Neural cell (in vitro differentiated cells): ENCODE data around the gene CDK15. TPM values are rescaled to one million over a fixed set of nuclear protein-coding genes. Genes with fewer than 3 reads are reported as not detected.

ENCODE experiments used
- H2AFZ ChIP-seq: fragments of 200-600, 300-800 bp; sonication (generic), shearing (Covaris generic); 2 replicates; pipeline ENCODE4 v1.6.0; 2014; ENCODE audit warnings: low read depth, mild to moderate bottlenecking, antibody characterized with exemption, low read length, moderate library complexity
- H3F3A ChIP-seq: fragments of 200-600 bp; shearing (Covaris generic); 2 replicates; pipeline ENCODE4 v1.6.1; 2016; ENCODE audit warnings: mild to moderate bottlenecking, moderate library complexity, mixed read lengths, antibody characterized with exemption, low read length; ENCODE audit not compliant: insufficient read depth, poor library complexity, severe bottlenecking
- H3K27ac ChIP-seq: fragments of 200-600, 300-800 bp; sonication (generic), shearing (Covaris generic); 2 replicates; pipeline ENCODE4 v1.5.1; 2014; ENCODE audit warnings: mild to moderate bottlenecking, low read length, moderate library complexity
- H3K27me3 ChIP-seq: fragments of 300-800, 200-600 bp; sonication (generic), shearing (Covaris generic); 2 replicates; pipeline ENCODE4 v1.6.0; 2014; ENCODE audit warnings: mild to moderate bottlenecking, low read depth, low read length, moderate library complexity; ENCODE audit not compliant: insufficient read depth
- H3K36me3 ChIP-seq: fragments of 300-800, 200-600 bp; sonication (generic), shearing (Covaris generic); 2 replicates; pipeline ENCODE4 v1.5.1; 2014; ENCODE audit warnings: mild to moderate bottlenecking, antibody characterized with exemption, low read length, moderate library complexity; ENCODE audit not compliant: insufficient read depth
- H3K4me2 ChIP-seq: fragments of 300-800, 200-600 bp; sonication (generic), shearing (Covaris generic); 2 replicates; pipeline ENCODE4 v1.6.0; 2014; ENCODE audit warnings: mild to moderate bottlenecking, low read length
- H3K4me3 ChIP-seq: fragments of 300-800, 200-600 bp; sonication (generic), shearing (Covaris generic); 2 replicates; pipeline ENCODE4 v1.5.1; 2014; ENCODE audit warnings: mild to moderate bottlenecking, low read length, moderate library complexity
- H3K79me2 ChIP-seq: fragments of 200-600 bp; shearing (Covaris generic); replicated peaks from 2 replicates; pipeline ENCODE4 v1.6.0; 2014; ENCODE audit warnings: mild to moderate bottlenecking, low read length, moderate library complexity; ENCODE audit not compliant: insufficient read depth
- H3K9ac ChIP-seq: fragments of 300-800, 200-600 bp; sonication (generic), shearing (Covaris generic); 2 replicates; pipeline ENCODE4 v1.6.1; 2016; ENCODE audit warnings: mild to moderate bottlenecking, low read length, mixed read lengths
- H3K9me2 ChIP-seq: fragments of 200-600 bp; shearing (Covaris generic); 2 replicates; pipeline ENCODE4 v1.6.1; 2016; ENCODE audit warnings: mild to moderate bottlenecking, low read length, mixed read lengths; ENCODE audit not compliant: insufficient read depth
- H3K9me3 ChIP-seq: fragments of 200-600, 300-800 bp; sonication (generic), shearing (Covaris generic); 2 replicates; pipeline ENCODE4 v1.6.1; 2016; ENCODE audit warnings: mild to moderate bottlenecking, mixed run types, low read length, moderate library complexity, mixed read lengths
- H4K20me1 ChIP-seq: fragments of 200-600 bp; shearing (Covaris generic); 2 replicates; pipeline ENCODE4 v1.6.1; 2016; ENCODE audit warnings: mild to moderate bottlenecking, mixed run types; ENCODE audit not compliant: insufficient read depth
- CTCF ChIP-seq: fragments of 450-650 bp; IDR thresholded peaks from 2 replicates; pipeline ENCODE4 v1.5.1; 2014; ENCODE audit warnings: antibody characterized with exemption, mild to moderate bottlenecking, moderate library complexity; ENCODE audit not compliant: poor library complexity, severe bottlenecking
- EP300 ChIP-seq: fragments of 450-650 bp; conservative IDR thresholded peaks from 2 replicates; pipeline ENCODE4 v1.6.1; 2014; ENCODE audit warnings: antibody characterized with exemption, mild to moderate bottlenecking, moderate library complexity; ENCODE audit not compliant: poor library complexity, severe bottlenecking
- EZH2 ChIP-seq: fragments of 200-600, 300-800 bp; shearing (Covaris generic), sonication (generic); IDR thresholded peaks from 2 replicates; pipeline ENCODE4 v1.6.1; 2014; ENCODE audit warnings: antibody characterized with exemption, low read length, borderline replicate concordance, mild to moderate bottlenecking; ENCODE audit not compliant: insufficient read depth, poor library complexity, severe bottlenecking
- MXI1 ChIP-seq: fragments of 450-650 bp; conservative IDR thresholded peaks from 2 replicates; pipeline ENCODE4 v1.6.1; 2014; ENCODE audit warnings: antibody characterized with exemption, mild to moderate bottlenecking; ENCODE audit not compliant: poor library complexity, severe bottlenecking
- POLR2AphosphoS5 ChIP-seq: IDR thresholded peaks from 2 replicates; pipeline ENCODE4 v1.6.1; 2012
- RAD21 ChIP-seq: fragments of 450-650 bp; conservative IDR thresholded peaks from 2 replicates; pipeline ENCODE4 v1.6.1; 2014; ENCODE audit warnings: antibody characterized with exemption, mild to moderate bottlenecking, moderate library complexity
- REST ChIP-seq: IDR thresholded peaks from 2 replicates; pipeline ENCODE4 v1.6.1; 2012; ENCODE audit warnings: borderline replicate concordance
- SMC3 ChIP-seq: fragments of 450-650 bp; conservative IDR thresholded peaks from 2 replicates; pipeline ENCODE4 v1.6.1; 2014; ENCODE audit warnings: antibody characterized with exemption, mild to moderate bottlenecking, moderate library complexity; ENCODE audit not compliant: poor library complexity
- TAF1 ChIP-seq: IDR thresholded peaks from 2 replicates; pipeline ENCODE4 v1.6.1; 2012; ENCODE audit warnings: low read depth
- polyA plus RNA-seq: library from polyadenylated mRNA; depleted of rRNA; stranded (reverse); fragments of >200 nt; gene quantifications from 2 replicates; pipeline ENCODE4 v1.2.3, GENCODE V29; 2014

The CDK15 gene
- polyA plus RNA-seq, 1 donor from 2014 or later, result 0.09 TPM

GRCh38 chr2:201765799-201766198 is 40.5 kb upstream of the CDK15 start:
- H4K20me1 ChIP-seq, result no peaks in the 10 kb centered on the region
- no peaks in the 10 kb centered on the region for H3K9me3 ChIP-seq
- H3K4me2 ChIP-seq, result no peak overlapping the region
- no peak overlapping the region for H3K27ac ChIP-seq
- H3F3A ChIP-seq, result no peaks in the 10 kb centered on the region
- no peak overlapping the region for H2AFZ ChIP-seq
- no peak for TF ChIP-seq EZH2
- no peak for TF ChIP-seq RAD21
- no peak for TF ChIP-seq CTCF
- no peak for TF ChIP-seq EP300
- TF ChIP-seq TAF1, result no peak
- TF ChIP-seq MXI1, result no peak
- no peak for TF ChIP-seq SMC3
- no peak for TF ChIP-seq REST
- no peak for TF ChIP-seq POLR2AphosphoS5
- H3K27me3 ChIP-seq, result no peaks in the 10 kb centered on the region
- no peaks in the 10 kb centered on the region for H3K9me2 ChIP-seq
- H3K4me3 ChIP-seq, result no peak overlapping the region
- H3K36me3 ChIP-seq, result no peaks in the 10 kb centered on the region
- H3K9ac ChIP-seq, result no peak overlapping the region
- no peaks in the 10 kb centered on the region for H3K79me2 ChIP-seq

GRCh38 chr2:201768918-201769317 is 37.4 kb upstream of the CDK15 start:
- Histone ChIP-seq H3K27ac (no peak overlapping the region), H3F3A (no peaks in the 10 kb centered on the region), H3K9me2 (no peaks in the 10 kb centered on the region), H3K9me3 (no peaks in the 10 kb centered on the region), H2AFZ (no peak overlapping the region), H3K79me2 (peaks cover 9% of the 10 kb centered on the region), H3K4me2 (no peak overlapping the region), H3K4me3 (no peak overlapping the region), H3K9ac (no peak overlapping the region), H3K27me3 (no peaks in the 10 kb centered on the region), H4K20me1 (no peaks in the 10 kb centered on the region), H3K36me3 (no peaks in the 10 kb centered on the region)
- TF ChIP-seq CTCF (no peak), REST (no peak), MXI1 (no peak), TAF1 (no peak), SMC3 (no peak), POLR2AphosphoS5 (no peak), EP300 (no peak), RAD21 (no peak), EZH2 (no peak)
